MG63 (cell line): ENCODE data around the gene PFKFB4. TPM values are rescaled to one million over a fixed set of nuclear protein-coding genes. Genes with fewer than 3 reads are reported as not detected.

ENCODE experiments used
- DNase-seq: peaks from one replicate; pipeline ENCODE4 v3.0.0-alpha.2; 2020
- H3K27me3 ChIP-seq: fragments of 250-450 bp; sonication (Bioruptor Pico); 2 replicates; pipeline ENCODE4 v1.5.1; 2020; ENCODE audit warnings: mild to moderate bottlenecking, moderate library complexity
- H3K36me3 ChIP-seq: fragments of 250-450 bp; sonication (Bioruptor Pico); 2 replicates; pipeline ENCODE4 v1.5.1; 2020; ENCODE audit warnings: mild to moderate bottlenecking, moderate library complexity
- H3K4me3 ChIP-seq: fragments of 250-450 bp; sonication (Bioruptor Pico); 2 replicates; pipeline ENCODE4 v1.5.1; 2020; ENCODE audit warnings: mild to moderate bottlenecking, moderate library complexity
- H3K9me3 ChIP-seq: fragments of 250-450 bp; sonication (Bioruptor Pico); 2 replicates; pipeline ENCODE4 v1.5.1; 2020; ENCODE audit warnings: mild to moderate bottlenecking, moderate library complexity
- total RNA-seq: library from RNA; depleted of rRNA; stranded (reverse); fragments of >200 nt; shearing (Covaris generic); gene quantifications from 2 replicates; pipeline ENCODE4 v1.2.3, GENCODE V29; 2014; ENCODE audit warnings: low replicate concordance; rRNA removed

The PFKFB4 gene
- total RNA-seq, 1 experiment from 2014 or later, result 3.2 TPM

DNA sequence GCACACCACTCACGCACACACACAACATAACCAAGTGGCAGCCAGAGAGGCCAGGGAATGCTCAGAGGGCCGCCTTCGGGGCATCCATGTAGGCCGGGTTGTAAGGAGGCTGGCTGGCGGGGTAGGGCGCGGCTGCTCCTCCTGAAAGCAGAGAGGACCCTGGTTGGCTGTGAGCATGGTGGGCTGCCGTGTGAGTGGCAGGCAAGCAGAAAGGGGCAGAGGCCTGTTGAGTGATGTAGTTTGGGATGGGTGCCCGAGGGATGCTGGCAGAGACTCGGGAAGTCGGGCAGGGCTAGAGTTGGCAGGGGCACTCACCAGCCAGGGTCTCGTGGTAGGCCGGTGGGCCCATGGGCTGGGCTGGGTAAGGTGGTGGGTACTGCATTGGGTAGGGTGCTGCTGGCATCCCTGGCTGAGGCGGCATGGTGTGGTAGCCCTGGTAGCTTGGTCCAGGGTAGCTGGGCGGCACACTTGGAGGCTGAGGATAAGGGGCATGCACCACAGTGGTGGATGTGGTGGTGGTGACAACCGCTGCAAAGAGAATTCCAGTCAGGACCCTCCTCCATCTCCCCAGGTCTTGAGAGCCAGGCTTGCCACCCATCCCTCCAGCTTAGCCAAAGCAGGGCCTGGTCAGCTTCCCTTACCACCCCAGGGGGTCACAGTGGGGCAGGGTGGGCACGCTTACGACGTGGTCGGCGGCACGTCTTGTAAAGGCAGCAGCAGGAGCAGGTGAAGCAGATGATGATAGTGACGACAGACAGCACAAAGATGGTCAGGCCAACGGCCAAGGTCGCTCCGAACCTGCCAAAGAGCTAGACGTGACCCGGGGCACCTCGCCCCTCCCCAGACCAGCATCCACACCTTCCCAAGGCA is 87.3 kb downstream of the PFKFB4 start:
- peaks cover 21% of the 10 kb centered on the region for H3K36me3 ChIP-seq
- no peaks in the 10 kb centered on the region for H3K27me3 ChIP-seq
- no peak overlapping the region for H3K4me3 ChIP-seq
- no peak for DNase-seq
- H3K9me3 ChIP-seq, result no peaks in the 10 kb centered on the region

- DNase-seq, result no peak
- Histone ChIP-seq H3K36me3 (peaks cover 21% of the 10 kb centered on the region), H3K4me3 (no peak overlapping the region), H3K9me3 (no peaks in the 10 kb centered on the region), H3K27me3 (no peaks in the 10 kb centered on the region)
Measured at GRCh38 chr3:48468329-48468731, 88.3 kb downstream of the PFKFB4 start.

Other genes with a start within 250 kb of the PFKFB4 start
- gene SPINK8, start 223.1 kb downstream of the PFKFB4 start, total RNA-seq, result not detected in 2 replicates
- gene FBXW12, start 184.6 kb downstream of the PFKFB4 start, total RNA-seq, result not detected in 2 replicates
- 1.6 and 7.0 TPM in 2 replicates for gene PLXNB1, start 126.7 kb downstream of the PFKFB4 start, total RNA-seq
- gene CCDC51, start 116.7 kb downstream of the PFKFB4 start, total RNA-seq, result 26.9 and 28.6 TPM in 2 replicates
- 316 and 348 TPM in 2 replicates for gene TMA7, start 116.5 kb downstream of the PFKFB4 start, total RNA-seq
- gene ATRIP, start 110.1 kb downstream of the PFKFB4 start, total RNA-seq, result 6.8 and 25.3 TPM in 2 replicates
- gene SHISA5, start 52.6 kb downstream of the PFKFB4 start, total RNA-seq, result 94.4 and 113 TPM in 2 replicates
- gene UCN2, start 7.0 kb upstream of the PFKFB4 start, total RNA-seq, result 1.1 TPM in 1 of 2 replicates, not detected in the other
- gene COL7A1, start 38.5 kb upstream of the PFKFB4 start, total RNA-seq, result 1.3 and 12.2 TPM in 2 replicates
- 199 and 243 TPM in 2 replicates for gene UQCRC1, start 52.8 kb upstream of the PFKFB4 start, total RNA-seq
- gene TMEM89, start 65.0 kb upstream of the PFKFB4 start, total RNA-seq, result not detected in 2 replicates
- 4.4 and 9.7 TPM in 2 replicates for gene SLC26A6, start 78.7 kb upstream of the PFKFB4 start, total RNA-seq
- 0.05 and 0.16 TPM in 2 replicates for gene CELSR3, start 106.1 kb upstream of the PFKFB4 start, total RNA-seq
- 2.0 and 4.8 TPM in 2 replicates for gene NCKIPSD, start 129.1 kb upstream of the PFKFB4 start, total RNA-seq
- gene IP6K2, start 160.4 kb upstream of the PFKFB4 start, total RNA-seq, result 14.6 and 15.9 TPM in 2 replicates